ENCODE results near the gene POU2AF1.

DNA sequence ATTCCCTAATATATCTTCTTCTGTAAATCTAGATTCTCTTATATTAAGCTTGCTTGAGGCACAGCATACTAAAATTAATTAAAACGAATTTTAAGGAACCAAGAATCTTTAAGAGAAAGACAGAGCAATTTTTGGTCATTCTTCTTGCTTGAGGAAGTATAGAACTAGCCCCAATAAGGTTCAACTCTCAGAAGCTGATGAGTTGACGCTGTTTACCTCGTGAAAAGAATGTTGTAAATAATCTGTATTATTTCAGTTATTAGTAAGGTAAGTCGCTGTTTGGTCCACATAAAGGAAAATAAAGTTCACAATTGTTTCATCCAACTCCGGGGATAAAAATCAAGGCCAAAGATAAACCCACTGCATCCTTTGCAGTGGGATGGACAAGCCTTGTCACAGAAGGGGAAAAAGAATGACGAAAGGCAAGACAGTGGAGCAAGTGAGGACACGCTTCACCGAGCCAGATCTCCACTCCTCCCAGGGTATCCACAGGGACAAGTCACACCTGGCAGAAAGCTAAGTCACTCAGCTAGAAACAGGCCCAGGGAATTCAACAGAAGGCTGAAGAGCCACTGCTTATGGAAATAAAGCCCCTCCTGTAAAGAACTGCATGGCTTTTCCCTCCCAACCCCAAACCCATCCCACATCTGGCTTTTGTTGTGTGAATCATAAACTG, 752 bp downstream of the POU2AF1 start:
- TF ChIP-seq POLR2AphosphoS5 (IDR thresholded peaks at IDR 0.05) (no peak), MXI1 (conservative IDR thresholded peaks at IDR 0.05; ENCODE audit: poor library complexity, severe bottlenecking) (no peak), EP300 (conservative IDR thresholded peaks at IDR 0.05; ENCODE audit: poor library complexity, severe bottlenecking) (no peak), EZH2 (IDR thresholded peaks at IDR 0.05; ENCODE audit: borderline replicate concordance, insufficient read depth, low read length, poor library complexity, severe bottlenecking) (no peak), TAF1 (IDR thresholded peaks at IDR 0.05; ENCODE audit: low read depth) (no peak), RAD21 (conservative IDR thresholded peaks at IDR 0.05) (no peak), SMC3 (conservative IDR thresholded peaks at IDR 0.05; ENCODE audit: poor library complexity) (no peak)
- TF ChIP-seq, protein P1, sequence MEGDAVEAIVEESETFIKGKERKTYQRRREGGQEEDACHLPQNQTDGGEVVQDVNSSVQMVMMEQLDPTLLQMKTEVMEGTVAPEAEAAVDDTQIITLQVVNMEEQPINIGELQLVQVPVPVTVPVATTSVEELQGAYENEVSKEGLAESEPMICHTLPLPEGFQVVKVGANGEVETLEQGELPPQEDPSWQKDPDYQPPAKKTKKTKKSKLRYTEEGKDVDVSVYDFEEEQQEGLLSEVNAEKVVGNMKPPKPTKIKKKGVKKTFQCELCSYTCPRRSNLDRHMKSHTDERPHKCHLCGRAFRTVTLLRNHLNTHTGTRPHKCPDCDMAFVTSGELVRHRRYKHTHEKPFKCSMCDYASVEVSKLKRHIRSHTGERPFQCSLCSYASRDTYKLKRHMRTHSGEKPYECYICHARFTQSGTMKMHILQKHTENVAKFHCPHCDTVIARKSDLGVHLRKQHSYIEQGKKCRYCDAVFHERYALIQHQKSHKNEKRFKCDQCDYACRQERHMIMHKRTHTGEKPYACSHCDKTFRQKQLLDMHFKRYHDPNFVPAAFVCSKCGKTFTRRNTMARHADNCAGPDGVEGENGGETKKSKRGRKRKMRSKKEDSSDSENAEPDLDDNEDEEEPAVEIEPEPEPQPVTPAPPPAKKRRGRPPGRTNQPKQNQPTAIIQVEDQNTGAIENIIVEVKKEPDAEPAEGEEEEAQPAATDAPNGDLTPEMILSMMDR (IDR thresholded peaks at IDR 0.05; ENCODE audit: poor library complexity, severe bottlenecking): no peak
- TF ChIP-seq, protein P2, sequence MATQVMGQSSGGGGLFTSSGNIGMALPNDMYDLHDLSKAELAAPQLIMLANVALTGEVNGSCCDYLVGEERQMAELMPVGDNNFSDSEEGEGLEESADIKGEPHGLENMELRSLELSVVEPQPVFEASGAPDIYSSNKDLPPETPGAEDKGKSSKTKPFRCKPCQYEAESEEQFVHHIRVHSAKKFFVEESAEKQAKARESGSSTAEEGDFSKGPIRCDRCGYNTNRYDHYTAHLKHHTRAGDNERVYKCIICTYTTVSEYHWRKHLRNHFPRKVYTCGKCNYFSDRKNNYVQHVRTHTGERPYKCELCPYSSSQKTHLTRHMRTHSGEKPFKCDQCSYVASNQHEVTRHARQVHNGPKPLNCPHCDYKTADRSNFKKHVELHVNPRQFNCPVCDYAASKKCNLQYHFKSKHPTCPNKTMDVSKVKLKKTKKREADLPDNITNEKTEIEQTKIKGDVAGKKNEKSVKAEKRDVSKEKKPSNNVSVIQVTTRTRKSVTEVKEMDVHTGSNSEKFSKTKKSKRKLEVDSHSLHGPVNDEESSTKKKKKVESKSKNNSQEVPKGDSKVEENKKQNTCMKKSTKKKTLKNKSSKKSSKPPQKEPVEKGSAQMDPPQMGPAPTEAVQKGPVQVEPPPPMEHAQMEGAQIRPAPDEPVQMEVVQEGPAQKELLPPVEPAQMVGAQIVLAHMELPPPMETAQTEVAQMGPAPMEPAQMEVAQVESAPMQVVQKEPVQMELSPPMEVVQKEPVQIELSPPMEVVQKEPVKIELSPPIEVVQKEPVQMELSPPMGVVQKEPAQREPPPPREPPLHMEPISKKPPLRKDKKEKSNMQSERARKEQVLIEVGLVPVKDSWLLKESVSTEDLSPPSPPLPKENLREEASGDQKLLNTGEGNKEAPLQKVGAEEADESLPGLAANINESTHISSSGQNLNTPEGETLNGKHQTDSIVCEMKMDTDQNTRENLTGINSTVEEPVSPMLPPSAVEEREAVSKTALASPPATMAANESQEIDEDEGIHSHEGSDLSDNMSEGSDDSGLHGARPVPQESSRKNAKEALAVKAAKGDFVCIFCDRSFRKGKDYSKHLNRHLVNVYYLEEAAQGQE (IDR thresholded peaks at IDR 0.05; ENCODE audit: borderline replicate concordance): no peak
